Mucosa of descending colon (tissue), 3 donors: ENCODE data around the gene CALU. TPM values are rescaled to one million over a fixed set of nuclear protein-coding genes. Genes with fewer than 3 reads are reported as not detected.

Experiments
- ATAC-seq: fragments of 200-7000 bp; cut with Tn5 transposase; one replicate; pipeline ENCODE4 v1.9.1; 2020; ENCODE audit warnings: mild to moderate bottlenecking, moderate library complexity
- DNase-seq, 3 donors: peaks; one replicate each; pipeline ENCODE4 v3.0.0-alpha.2; 2020
- H3K36me3 ChIP-seq: fragments of 200-600 bp; one replicate; pipeline ENCODE4 v1.8.0; 2021; ENCODE audit warnings: low read depth, mild to moderate bottlenecking
- H3K4me1 ChIP-seq: fragments of 200-600 bp; one replicate; pipeline ENCODE4 v1.8.0; 2021; ENCODE audit warnings: low read depth, mild to moderate bottlenecking
- H3K4me3 ChIP-seq: fragments of 200-600 bp; one replicate; pipeline ENCODE4 v1.8.0; 2021; ENCODE audit warnings: mild to moderate bottlenecking
- H3K9me3 ChIP-seq: fragments of 200-600 bp; one replicate; pipeline ENCODE4 v1.8.0; 2021; ENCODE audit warnings: mild to moderate bottlenecking
- CTCF ChIP-seq: fragments of 200-600 bp; IDR thresholded peaks from one replicate; pipeline ENCODE4 v1.8.0; 2022; ENCODE audit warnings: antibody characterized with exemption, mild to moderate bottlenecking
- intact Hi-C, 2 donors: fragments of 100-400 bp; cut with DNase I in 1 of 2; cut with micrococcal nuclease in 1 of 2; formaldehyde crosslinking; loops; one replicate each; pipeline versions ENCODE4 v1.11.0 to v1.11.1; 2022; cut with DNase I, micrococcal nuclease
- long read RNA-seq, 2 donors: library from polyadenylated mRNA; unstranded; transcript quantifications; one replicate each; pipeline ENCODE4 v2.0.0, GENCODE V29; 2019 to 2021
- total RNA-seq, 3 donors: library from RNA; stranded (reverse); fragmentation: NEBNext Ultra II Directional in 2 of 3; extraction: Animal tissue kit (Norgen Biotek cat#: 25700) in 2 of 3; gene quantifications; one replicate each; pipeline versions ENCODE4 v1.2.1 to v1.2.4, GENCODE V29; 2021 to 2023
- donor health status: DM: no; HTN: no; CAD: no; lungs with moderate emphysema.
- donor health status: DM: no; HTN: no; CAD: no.
- donor health status: DM: no; HTN: yes; CAD: no.

CALU gene
- total RNA-seq = 100 to 1,000 TPM in 1 of 3 donors, 10 to 100 TPM in 2; 20.6 to 133 (median 54.4) TPM
- long read RNA-seq, donor 1, transcript CALU-202 (7 exons, 2,438 nt) = minor isoform, 40 of 304 reads
- long read RNA-seq, donor 1, transcript CALU-201 (7 exons, 3,357 nt) = major isoform, 240 of 304 reads
- long read RNA-seq, donor 1, partial matches to known transcripts = 5 of 304 reads
- long read RNA-seq, donor 1, other reads (novel, unspliced or antisense) = 15 of 304 reads
- long read RNA-seq, donor 2, transcript CALU-202 (7 exons, 2,438 nt) = minor isoform, 19 of 86 reads
- long read RNA-seq, donor 2, transcript CALU-201 (7 exons, 3,357 nt) = major isoform, 56 of 86 reads
- long read RNA-seq, donor 2, partial matches to known transcripts = 2 of 86 reads
- long read RNA-seq, donor 2, other reads (novel, unspliced or antisense) = 5 of 86 reads

DNA sequence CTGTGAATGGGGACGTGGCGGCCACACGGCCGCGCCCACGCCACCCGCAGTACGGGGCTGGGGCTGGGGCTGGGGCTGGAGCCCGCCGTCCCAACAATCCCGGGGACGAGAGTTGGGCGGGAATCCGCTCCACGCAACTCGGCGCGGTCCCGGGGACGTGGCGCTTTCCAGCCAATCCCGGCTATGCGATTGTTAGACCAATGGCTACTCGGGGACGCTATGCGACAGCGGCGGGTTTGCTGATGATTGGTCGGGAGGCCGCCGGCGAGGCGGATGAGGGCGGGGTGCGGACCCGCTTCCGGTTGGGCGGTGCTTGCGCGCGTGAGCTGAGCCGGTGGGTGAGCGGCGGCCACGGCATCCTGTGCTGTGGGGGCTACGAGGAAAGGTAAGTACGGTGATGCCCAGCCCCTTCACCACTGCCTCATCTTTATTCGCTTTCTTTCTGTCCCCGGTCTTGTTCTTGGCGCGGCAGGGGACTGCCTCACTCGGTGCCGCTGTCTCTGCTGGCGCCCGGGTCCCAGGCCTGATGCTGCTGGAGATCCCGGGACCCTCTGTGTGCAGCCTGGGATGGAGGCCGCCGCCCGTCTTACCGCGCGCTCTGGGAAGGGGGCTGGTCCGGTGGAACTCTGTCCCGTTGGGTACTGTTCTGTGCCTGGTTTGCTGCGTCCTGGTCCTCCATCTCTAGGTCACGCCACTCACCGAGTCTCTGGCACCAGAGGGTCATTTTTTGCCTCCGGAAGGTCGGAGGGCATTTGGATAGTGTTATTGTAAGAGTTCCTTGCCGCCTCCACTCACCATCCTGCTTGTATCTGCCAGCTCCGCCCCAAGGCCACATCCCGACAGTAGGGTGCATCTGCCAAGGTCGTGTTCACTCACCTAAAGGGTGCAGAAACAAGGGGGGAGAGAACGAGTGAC, at the start of gene CALU:
Gene CALU, plus strand, starts transcription at position 312 of the 915 bp plus-strand sequence. CDS start 9,225 bp downstream, outside the sequence.
- intact Hi-C loops = no loop called here

GRCh38 chr7:128691227-128691626, 47.9 kb upstream of the CALU start:
- no peaks in the 10 kb centered on the region for H3K36me3 ChIP-seq
- no peak for TF ChIP-seq CTCF
- no peaks in the 10 kb centered on the region for H3K9me3 ChIP-seq
- intact Hi-C loops = no loop called here
- ATAC-seq (no peak), DNase-seq (no peak)
- H3K4me1 ChIP-seq = no peaks in the 10 kb centered on the region
- no peak overlapping the region for H3K4me3 ChIP-seq

More for the DNA sequence above, at the start of gene CALU:
- Histone ChIP-seq H3K4me3 (peak within 1 kb of the TSS; percentile 91), H3K4me1 (peaks cover 25% of the 10 kb centered on the region), H3K9me3 (no peaks in the 10 kb centered on the region), H3K36me3 (no peaks in the 10 kb centered on the region)
- TF ChIP-seq CTCF = no peak
- peak; percentile 96 to 98 (median 96) for DNase-seq
- ATAC-seq = peak; percentile 99

DNA sequence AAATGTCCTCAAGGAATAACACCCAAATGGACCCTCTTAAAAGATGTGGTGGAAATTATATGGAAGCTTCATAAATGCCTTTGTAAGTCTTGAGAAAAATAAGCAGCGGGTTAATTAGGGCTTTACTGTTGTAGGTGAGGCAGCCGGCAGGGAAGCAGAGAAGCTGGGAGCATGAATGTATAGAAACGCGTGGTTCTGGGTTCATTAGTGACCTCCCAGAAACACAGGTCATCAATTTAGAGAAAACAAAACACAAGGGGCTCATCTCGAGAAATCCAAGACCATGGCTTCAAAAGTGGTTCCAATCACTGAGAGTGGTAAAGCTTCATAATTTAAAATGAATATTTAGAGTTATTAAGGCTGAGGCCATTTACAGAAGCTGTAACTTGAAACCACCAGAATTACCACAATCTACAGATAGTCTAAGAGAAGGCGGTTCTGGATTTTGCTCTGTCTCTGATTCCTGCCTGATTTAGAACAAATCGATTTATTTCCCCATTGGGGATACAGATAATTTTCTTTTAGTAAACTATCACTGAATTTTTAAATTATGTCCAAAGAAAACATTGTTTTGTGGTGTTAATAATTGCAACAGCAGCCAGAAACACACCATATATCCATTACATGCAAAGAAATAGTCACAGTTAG, 46.4 kb upstream of the CALU start:
- no peak for DNase-seq

GRCh38 chr7:128693373-128694015, 45.7 kb upstream of the CALU start:
- DNase-seq (no peak), ATAC-seq (no peak)
- intact Hi-C loops = no loop called here
- TF ChIP-seq CTCF = no peak
- Histone ChIP-seq H3K4me3 (no peak overlapping the region), H3K4me1 (no peaks in the 10 kb centered on the region), H3K9me3 (no peaks in the 10 kb centered on the region), H3K36me3 (no peaks in the 10 kb centered on the region)

More for the DNA sequence above, 46.4 kb upstream of the CALU start:
- Histone ChIP-seq H3K36me3 (no peaks in the 10 kb centered on the region), H3K9me3 (no peaks in the 10 kb centered on the region), H3K4me3 (no peak overlapping the region), H3K4me1 (no peaks in the 10 kb centered on the region)
- intact Hi-C loops = no loop called here
- no peak for ATAC-seq
- no peak for TF ChIP-seq CTCF

DNA sequence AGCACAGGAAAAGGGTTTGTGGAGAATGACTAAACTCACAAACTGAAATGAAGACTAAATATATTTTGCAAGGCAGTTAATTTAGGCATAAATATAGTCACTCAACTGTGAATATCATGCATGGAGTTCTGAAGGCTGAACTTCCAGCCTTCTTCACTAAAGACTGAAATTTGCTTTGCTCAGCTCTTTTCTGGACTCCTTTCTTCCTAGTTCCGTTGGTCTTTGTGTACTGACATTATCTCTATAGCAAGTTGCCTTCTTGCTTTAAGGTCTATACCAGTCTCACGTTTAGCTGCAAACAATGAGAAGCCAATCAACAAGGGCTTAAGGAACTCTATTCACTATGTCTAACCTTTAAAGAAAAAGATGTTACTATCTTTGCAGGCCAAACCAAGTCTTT, 44.4 kb upstream of the CALU start:
- Histone ChIP-seq H3K4me1 (no peaks in the 10 kb centered on the region), H3K4me3 (no peak overlapping the region), H3K36me3 (no peaks in the 10 kb centered on the region), H3K9me3 (no peaks in the 10 kb centered on the region)
- ATAC-seq (no peak), DNase-seq (no peak)
- intact Hi-C loops = no loop called here
- no peak for TF ChIP-seq CTCF
